ENCODE data around the gene MYL11.
A peak's percentile ranks its signal among the peaks of the same experiment; 100 is the strongest.
"Not testable (repeated sequence)": the region's sequence is repeated elsewhere in the genome, so short reads cannot be mapped to it uniquely, and the experiment has no call there.

Gene MYL11

DNA sequence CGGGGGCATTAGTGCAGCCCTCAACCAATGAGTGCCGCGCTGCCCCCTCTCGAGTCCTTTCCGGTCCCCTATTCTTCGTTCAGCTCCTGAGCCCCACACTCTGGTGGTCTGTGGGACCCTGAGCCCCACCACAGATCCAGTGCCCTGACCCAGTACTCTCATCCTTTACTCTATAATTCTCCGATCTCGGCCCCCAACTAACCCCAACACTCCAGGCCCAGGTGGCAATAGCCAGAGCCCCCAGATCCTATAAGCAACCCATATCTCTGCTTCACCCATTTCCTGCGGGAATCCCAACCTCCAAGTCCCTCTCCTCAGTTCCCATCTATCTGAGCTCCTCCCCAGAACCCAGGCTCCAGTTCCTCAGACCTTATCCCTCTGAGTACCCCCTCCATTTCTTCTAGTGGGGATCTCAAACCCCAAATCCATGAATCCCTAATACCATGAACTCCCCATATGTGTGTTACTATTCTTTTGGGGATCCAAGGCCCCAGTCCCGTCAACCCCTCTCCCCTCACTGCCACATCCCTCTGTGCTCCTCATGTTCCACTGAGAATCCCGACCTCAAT lies 3.3 kb upstream of the MYL11 start:
- no peak for DNase-seq

DNA sequence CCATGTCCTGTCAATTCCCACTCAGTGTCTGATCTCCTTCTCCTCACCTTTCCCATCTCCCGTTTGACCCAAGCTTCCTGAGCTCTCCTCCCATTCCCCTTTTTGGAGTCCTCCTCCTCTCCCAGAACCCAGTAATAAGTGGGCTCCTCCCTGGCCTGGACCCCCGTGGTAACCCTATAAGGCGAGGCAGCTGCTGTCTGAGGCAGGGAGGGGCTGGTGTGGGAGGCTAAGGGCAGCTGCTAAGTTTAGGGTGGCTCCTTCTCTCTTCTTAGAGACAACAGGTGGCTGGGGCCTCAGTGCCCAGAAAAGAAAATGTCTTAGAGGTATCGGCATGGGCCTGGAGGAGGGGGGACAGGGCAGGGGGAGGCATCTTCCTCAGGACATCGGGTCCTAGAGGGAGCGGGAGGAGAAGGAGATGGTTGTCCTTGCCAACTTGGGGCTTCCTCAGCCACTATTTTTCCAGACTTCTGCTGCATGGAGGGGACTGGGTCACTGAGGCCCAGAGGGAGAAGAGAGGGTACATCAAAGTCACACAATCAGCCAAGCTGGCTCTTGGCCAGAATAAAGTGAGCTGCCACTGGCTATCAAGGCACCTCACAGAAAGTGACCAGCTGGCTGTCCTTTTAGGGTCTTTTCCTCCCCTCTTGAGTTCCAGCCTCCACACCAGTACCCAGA lies 2.4 kb upstream of the MYL11 start:
- no peak for DNase-seq

- no peak for DNase-seq
Measured at GRCh38 chr16:30372725-30373124, 1.9 kb upstream of the MYL11 start.

GRCh38 chr16:30375864-30376263 lies 1.3 kb downstream of the MYL11 start:
- no peak for DNase-seq

DNA sequence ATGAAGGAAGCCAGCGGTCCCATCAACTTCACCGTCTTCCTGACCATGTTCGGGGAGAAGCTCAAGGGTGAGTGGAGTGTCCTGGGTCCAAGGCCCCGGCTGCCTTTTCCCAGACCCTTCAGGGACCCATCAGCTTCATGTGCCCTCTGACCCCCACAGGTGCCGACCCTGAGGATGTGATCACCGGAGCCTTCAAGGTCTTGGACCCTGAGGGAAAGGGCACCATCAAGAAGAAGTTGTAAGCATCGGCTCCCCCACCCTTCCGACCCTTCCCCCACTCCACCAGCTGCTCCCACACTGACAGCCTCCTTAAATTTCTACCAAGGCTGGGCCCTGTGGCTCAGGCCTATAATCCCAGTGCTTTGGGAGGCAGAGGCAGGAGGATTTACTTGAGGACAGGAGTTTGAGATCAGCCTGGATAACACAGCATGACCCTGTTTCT lies 1.9 kb downstream of the MYL11 start:
- DNase-seq: no peak

DNA sequence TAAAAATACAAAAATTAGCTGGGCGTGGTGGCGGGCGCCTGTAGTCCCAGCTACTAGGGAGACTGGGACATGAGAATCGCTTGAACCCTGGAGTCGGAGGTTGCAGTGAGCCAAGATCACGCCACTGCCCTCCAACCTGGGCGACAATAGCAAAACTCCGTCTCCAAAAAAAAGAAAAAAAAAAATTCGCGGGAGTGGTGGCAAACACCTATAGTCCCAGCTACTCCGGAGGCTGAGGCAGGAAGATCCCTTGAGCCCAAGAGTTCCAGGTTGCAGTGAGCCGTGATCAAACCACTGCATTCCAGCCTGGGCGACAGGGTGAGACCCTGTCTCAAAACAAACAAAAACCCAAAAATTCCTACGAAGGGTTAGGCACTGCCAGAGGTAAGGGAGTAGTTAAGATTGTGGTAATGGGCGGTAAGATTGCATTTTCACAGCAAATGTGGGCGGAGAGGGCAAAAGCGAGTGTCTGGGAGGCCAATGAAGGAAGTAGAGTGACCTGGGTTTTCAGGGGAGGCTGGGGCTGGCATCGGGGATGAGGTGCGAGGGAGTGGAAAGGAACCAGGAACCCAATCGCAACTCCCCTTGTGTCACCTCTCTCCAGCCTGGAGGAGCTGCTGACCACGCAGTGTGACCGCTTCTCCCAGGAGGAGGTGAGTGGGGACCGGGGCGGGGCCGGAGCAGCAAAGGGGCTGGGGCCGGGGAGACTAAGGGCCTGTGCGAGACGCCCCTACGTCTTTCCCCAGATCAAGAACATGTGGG lies 2.6 kb downstream of the MYL11 start:
- DNase-seq: no peak

- DNase-seq: peak; percentile 91 to 94
Measured at GRCh38 chr16:30377812-30378235, 3.2 kb downstream of the MYL11 start.

DNA sequence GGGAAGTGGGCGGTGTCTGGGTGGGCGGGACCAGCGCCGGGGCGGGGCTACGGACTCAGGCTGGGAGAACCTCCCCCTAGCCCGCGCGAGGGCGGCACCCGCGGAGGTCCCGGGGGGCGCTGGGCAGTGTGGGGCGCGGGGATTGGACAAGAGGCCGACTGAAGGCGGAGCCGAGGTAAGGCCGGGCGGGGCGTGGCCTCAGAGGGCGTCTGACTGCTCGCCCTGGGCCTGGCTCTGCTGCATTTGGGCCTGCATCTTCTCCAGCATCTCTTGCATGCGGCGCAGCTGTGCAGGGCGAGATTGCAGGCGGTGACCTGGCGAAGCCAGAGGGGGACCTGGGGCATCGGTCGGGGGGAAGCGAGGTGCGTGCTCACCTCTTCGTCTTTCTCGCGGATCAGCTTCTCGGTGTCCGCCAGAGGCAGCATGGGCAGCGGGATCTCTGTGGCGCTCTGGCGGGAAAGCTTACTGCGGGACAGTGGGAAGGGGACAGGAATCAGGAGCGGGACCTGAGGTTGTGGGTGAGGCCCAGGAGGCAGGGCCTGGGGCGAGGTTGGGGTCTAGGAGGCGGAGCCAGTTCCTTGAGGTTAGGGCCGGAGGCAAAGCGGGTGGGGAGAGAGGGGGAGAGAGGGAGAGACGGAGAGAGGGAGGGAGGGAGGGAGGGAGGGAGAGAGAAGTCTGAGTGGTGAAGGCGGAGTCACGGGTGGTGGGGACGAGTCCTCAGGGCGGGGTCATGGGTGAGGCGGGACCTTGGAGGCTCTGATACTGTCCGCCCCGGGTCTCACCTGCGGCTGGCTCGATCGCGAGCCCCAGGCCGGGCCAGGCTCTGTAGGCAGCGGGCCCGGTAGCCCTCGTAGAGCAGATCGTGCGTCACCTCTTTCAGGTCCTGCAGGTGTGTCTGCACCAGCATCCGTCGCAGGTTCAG lies 3.9 kb downstream of the MYL11 start:
- DNase-seq: peak; percentile 99

DNA sequence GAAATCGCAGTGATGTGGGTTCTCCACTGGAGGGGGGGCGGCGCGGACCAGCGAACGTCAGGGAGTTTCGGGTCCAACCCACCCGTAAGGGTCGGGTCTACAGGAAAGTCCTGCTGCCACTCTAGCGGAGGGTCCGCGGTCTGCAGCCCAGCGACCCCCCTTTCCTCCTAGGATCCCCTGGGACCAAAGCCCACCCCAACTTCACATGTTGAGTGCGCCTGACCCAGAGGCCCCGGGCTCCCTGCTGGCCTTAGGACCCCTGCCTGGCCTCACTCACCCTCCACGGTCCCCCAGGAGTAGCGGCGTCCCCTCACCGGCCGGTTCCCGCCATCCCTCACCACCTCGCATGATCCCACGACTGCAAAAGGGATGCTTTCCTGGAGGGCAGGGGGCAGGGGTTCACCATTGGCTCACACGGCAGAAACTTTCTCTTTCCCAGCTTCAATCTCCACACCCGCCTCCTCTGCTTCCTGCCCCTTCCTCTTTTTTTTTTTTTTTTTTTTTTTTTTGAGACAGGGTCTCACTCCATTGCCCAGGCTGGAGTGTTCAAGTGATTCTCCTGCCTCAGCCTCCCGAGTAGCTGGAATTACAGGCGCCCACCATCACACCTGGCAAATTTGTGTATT lies 4.7 kb downstream of the MYL11 start:
- DNase-seq: no peak

DNA sequence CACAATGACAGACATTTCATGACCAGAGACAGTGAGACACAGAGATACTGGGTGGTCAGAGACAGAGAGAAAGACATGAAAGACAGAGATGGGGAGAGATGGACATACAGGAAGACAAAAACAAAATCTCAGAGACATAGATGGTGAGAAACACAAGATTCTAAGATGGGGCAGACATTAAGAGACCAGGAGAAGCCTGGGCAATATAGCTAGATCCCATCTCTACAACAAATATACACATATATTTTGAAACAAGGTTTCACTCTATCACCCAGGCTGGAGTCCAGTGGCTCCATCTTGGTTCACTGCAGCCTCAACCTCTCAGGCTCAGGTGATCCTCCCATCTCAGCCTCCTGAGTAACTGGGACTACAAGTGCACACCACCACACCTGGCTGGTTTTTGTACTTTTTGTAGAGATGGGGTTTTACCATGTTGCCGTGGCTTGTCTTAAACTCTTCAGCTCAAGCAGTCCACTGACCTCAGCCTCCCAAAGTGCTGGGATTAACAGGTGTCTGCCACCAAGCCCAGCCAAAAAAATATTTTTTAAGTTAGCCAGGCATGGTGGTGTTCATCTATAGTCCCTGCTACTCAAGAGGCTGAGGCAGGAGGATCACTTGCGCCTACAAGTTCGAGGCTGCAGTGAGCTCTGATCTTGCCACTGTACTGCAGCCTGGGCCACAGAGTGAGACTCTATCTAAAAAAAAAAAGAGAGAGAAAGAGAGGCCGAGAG lies 5.6 kb downstream of the MYL11 start:
- no peak for DNase-seq

DNA sequence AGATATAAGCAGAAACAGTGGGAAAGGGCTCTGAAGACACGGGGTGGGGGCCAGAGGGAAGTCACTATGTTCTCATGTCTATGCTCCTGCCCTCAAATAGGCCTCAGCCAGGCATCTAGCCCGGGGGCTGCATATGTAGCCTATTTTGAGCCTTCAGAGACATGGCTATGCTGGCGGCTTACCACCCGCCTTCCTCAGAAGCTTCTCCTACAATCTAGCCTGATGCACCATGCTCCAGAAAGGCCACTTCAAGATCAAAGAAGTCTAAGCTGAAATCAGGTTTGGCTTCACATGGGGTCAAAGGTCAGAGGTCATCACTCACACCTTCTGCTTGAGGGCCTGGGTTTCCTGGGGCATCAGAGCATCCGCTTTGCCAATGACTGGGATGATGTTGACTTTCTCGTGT lies 6.2 kb downstream of the MYL11 start:
- DNase-seq: no peak

DNA sequence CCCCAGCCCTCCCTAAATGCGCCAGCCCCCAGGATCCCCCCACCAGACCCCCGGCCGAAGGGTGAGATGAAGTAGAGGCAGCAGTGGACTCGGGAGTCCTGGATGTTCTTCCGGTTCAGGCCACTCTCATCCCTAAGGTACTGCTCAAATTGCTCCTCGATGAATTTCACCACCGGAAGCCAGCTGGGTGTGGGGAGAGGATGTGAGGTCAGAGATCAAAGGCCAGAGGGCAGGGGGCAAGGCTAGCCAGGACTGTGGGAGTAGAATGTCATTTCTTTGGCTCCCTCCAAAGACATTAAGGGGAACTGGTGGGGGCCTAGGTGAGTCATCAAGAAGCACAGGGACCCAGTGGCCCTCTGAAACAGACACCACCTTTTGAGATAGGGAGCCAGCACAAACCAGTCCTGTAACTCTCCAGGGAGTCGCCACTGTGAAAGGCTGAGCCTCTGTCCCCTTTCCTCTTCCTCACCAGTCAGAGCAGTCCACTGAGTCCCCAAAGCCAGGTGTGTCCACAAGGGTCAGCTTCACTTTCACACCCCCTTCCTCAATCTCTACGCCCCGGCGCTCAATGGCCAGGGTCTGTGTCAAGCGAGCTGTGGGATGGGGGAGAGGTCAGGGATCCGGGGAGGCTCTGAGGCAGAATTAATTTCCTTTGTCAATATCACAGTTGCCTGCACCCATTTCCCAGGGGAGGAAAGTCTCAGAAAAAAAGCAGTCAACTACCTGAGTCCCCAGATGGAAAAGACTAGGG lies 6.9 kb downstream of the MYL11 start:
- DNase-seq: peak in 1 of 2 donors; percentile 49

DNA sequence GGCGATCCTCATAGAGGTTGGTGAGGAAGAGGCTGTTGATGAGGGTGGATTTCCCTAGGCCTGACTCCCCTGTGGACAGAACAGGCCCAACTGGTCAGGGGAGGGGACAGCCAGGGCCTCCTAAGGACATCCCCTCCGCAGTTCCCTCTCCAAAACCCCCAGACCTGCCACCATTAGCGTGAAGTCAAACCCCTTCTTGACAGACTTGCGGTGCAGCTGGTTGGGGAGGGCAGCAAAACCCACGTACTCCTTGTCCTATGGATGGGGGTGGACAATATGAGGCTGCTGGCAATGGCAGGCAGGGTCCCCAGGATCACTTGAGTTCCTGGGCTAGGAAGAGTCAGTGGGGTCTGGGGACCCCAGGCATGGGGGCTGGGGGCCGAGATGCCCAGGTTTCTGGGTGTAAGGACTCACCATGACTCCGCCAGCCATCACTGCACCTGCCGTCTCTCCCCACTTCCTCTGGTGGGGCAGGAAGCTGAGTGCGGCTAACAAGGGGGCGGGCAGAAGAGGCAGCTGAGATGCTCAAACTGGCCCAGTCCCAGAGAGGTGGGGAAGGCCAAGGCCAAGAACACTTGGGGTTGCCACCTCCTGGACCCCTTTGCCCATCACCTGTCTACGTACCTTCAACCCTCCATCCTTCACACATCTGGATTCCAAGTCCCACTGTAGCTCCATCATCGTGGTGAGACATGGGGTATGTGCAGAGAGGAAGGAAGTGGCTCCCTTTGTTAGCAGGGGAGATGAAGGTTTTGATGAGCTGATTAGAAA lies 7.7 kb downstream of the MYL11 start, which contains the start of gene SEPTIN1:
Gene SEPTIN1, minus strand, starts transcription at position 451 of the 771 bp plus-strand sequence. Its CDS starts 19 bp downstream, at position 432.
- peak; percentile 79 to 80 for DNase-seq

DNA sequence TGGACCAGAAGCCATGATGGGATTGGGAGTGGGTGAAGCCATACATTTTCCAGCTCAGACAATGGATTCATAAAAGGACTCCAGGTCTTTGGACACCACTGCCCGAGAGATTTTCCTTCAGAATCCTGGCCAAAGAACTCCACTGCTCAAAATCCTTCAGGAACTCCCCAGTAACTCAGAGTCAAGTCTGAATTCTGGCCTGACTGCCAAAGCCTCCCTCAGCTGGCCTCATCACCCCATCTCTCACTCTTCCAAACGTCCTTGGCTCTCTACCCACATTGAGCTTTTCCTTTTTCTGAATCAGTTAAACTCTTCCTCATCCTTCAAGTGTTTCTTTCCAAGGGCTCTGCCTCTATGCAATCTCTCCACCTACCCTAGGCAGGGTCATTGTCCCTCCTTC lies 8.9 kb downstream of the MYL11 start:
- no peak for DNase-seq

- no peak for DNase-seq
Measured at GRCh38 chr16:30394592-30395154, 20.1 kb downstream of the MYL11 start.

GRCh38 chr16:30395155-30395991 lies 20.8 kb downstream of the MYL11 start, which contains the start of gene ZNF48:
Gene ZNF48 (plus strand): TSS chr16:30395420. CDS start chr16:30395795, 375 bp downstream.
- DNase-seq: peak; percentile 60 to 76

- no peak for DNase-seq
Measured at GRCh38 chr16:30395992-30396585, 21.5 kb downstream of the MYL11 start.

GRCh38 chr16:30396627-30397026 lies 22.0 kb downstream of the MYL11 start:
- not testable (repeated sequence) for DNase-seq

Measured in CD4-positive, alpha-beta T cell treated with Interleukin-1 beta for 1 hour (primary cell).